A549 (cell line): ENCODE results near the gene FGF3. TPM values are rescaled to one million over a fixed set of nuclear protein-coding genes. Genes with fewer than 3 reads are reported as not detected.
A peak's percentile ranks its signal among the peaks of the same experiment; 100 is the strongest.

Source experiments
- ATAC-seq, 2 experiments: fragments of 200-7000 bp in 1 of 2; fragments of >200 bp in 1 of 2; cut with Nextera tagmentation in 1 of 2; cut with Tn5 transposase in 1 of 2; 3 replicates each; pipeline versions ENCODE4 v1.8.0 to v1.9.1; 2018 to 2020; ENCODE audit warnings: mild to moderate bottlenecking in 1 of 2, moderate library complexity in 1 of 2
- CTCF ChIA-PET: fragments of 300-600 bp; sonication (Branson Sonifier 250); formaldehyde crosslinking; extraction: SDS; loops from one replicate; lab custom pipeline; 2021; ENCODE audit warnings: antibody characterized with exemption, inconsistent platforms; lab: Yijun Ruan, JAX
- POLR2A ChIA-PET: fragments of 350-600 bp; formaldehyde crosslinking; extraction: SDS; loops from one replicate; lab custom pipeline; 2021; ENCODE audit warnings: antibody characterized with exemption, inconsistent platforms; lab: Yijun Ruan, JAX
- DNase-seq, 2 experiments: peaks; one replicate each; pipeline versions ENCODE4 v3.0.0 to v3.0.0-alpha.2; 2011 to 2016; ENCODE audit warnings: low read depth in 1 of 2, low spot score in 1 of 2
- FAIRE-seq: peaks from 2 replicates; lab custom pipeline; 2011; peaks lifted over from hg19 to GRCh38; lab: Jason Lieb, UNC
- H3K27ac ChIP-seq, 2 experiments: fragments of >200 bp; sonication (Bioruptor Twin); formaldehyde crosslinking; 3 replicates each; pipeline ENCODE4 v1.5.1; 2016 to 2017
- H3K4me1 ChIP-seq: fragments of >200 bp; sonication (Bioruptor Twin); formaldehyde crosslinking; 3 replicates; pipeline ENCODE4 v1.6.1; 2016
- H3K4me2 ChIP-seq: fragments of >200 bp; sonication (Bioruptor Twin); formaldehyde crosslinking; 3 replicates; pipeline ENCODE4 v1.6.1; 2016
- H3K4me3 ChIP-seq: fragments of >200 bp; sonication (Bioruptor Twin); formaldehyde crosslinking; 3 replicates; pipeline ENCODE4 v1.5.1; 2016
- H3K9me3 ChIP-seq: fragments of >200 bp; sonication (Bioruptor Twin); formaldehyde crosslinking; 3 replicates; pipeline ENCODE4 v1.6.1; 2016
- BHLHE40 ChIP-seq: IDR thresholded peaks from 2 replicates; pipeline ENCODE4 v1.6.1; 2012; ENCODE audit warnings: low read depth, low read length, inconsistent platforms
- CBX8 ChIP-seq: fragments of 200-600 bp; sonication (generic); IDR thresholded peaks from 2 replicates; pipeline ENCODE4 v1.6.1; 2016
- CHD2 ChIP-seq: fragments of 150-350 bp; IDR thresholded peaks from 2 replicates; pipeline ENCODE4 v1.6.1; 2014; ENCODE audit warnings: low read length; ENCODE audit not compliant: partially characterized antibody
- EHF ChIP-seq: fragments of 250-450 bp; sonication (Bioruptor Pico); IDR thresholded peaks from 2 replicates; pipeline ENCODE4 v1.5.0; 2020; ENCODE audit warnings: mild to moderate bottlenecking
- EP300 ChIP-seq, 2 experiments: fragments of >200 bp; sonication (Bioruptor Twin); formaldehyde crosslinking; IDR thresholded peaks; 2 replicates in 1 of 2; 3 replicates in 1 of 2; pipeline ENCODE4 v1.6.1; 2016 to 2017
- FOSL2 ChIP-seq, 2 experiments: fragments of 450-650 bp in 1 of 2; fragments of >200 bp in 1 of 2; sonication (Bioruptor Twin) in 1 of 2; formaldehyde crosslinking; IDR thresholded peaks; 2 replicates each; pipeline versions ENCODE4 v1.5.0 to v1.6.1; 2016 to 2020; ENCODE audit warnings: mild to moderate bottlenecking in 1 of 2, moderate library complexity in 1 of 2
- FOXS1 ChIP-seq: fragments of 250-450 bp; sonication (Bioruptor Pico); IDR thresholded peaks from 2 replicates; pipeline ENCODE4 v1.5.0; 2020; ENCODE audit warnings: mild to moderate bottlenecking, moderate library complexity
- GATA3 ChIP-seq: IDR thresholded peaks from 2 replicates; pipeline ENCODE4 v1.6.1; 2012; ENCODE audit warnings: borderline replicate concordance
- HEYL ChIP-seq: fragments of 250-450 bp; sonication (Bioruptor Pico); IDR thresholded peaks from 2 replicates; pipeline ENCODE4 v1.8.0; 2021; ENCODE audit warnings: mild to moderate bottlenecking, moderate library complexity
- HOXB13 ChIP-seq: fragments of 250-450 bp; sonication (Bioruptor Pico); IDR thresholded peaks from 2 replicates; pipeline ENCODE4 v1.5.0; 2020; ENCODE audit warnings: low read depth, mild to moderate bottlenecking, moderate library complexity
- HOXB5 ChIP-seq: fragments of 250-450 bp; sonication (Bioruptor Pico); IDR thresholded peaks from 2 replicates; pipeline ENCODE4 v1.5.0; 2020; ENCODE audit warnings: mild to moderate bottlenecking, moderate library complexity
- JUNB ChIP-seq: fragments of >200 bp; sonication (Bioruptor Twin); formaldehyde crosslinking; IDR thresholded peaks from 2 replicates; pipeline ENCODE4 v1.6.1; 2016
- KDM1A ChIP-seq: fragments of 200-600 bp; sonication (generic); IDR thresholded peaks from 2 replicates; pipeline ENCODE4 v1.6.1; 2016; ENCODE audit warnings: low read depth, mild to moderate bottlenecking
- KDM5A ChIP-seq: fragments of 200-600 bp; sonication (generic); IDR thresholded peaks from 2 replicates; pipeline ENCODE4 v1.6.1; 2016; ENCODE audit warnings: antibody characterized with exemption, mild to moderate bottlenecking
- MAZ ChIP-seq: fragments of 150-350 bp; IDR thresholded peaks from 2 replicates; pipeline ENCODE4 v1.6.1; 2014; ENCODE audit warnings: antibody characterized with exemption, low read depth, low read length, borderline replicate concordance
- MYC ChIP-seq: IDR thresholded peaks from 2 replicates; pipeline ENCODE4 v1.6.1; 2012; ENCODE audit warnings: mild to moderate bottlenecking, inconsistent platforms, low read length, improper control_type of control experiment, borderline replicate concordance
- NFE2L2 ChIP-seq: fragments of 150-350 bp; conservative IDR thresholded peaks from 2 replicates; pipeline ENCODE4 v1.6.1; 2014; ENCODE audit warnings: low read length
- PHF8 ChIP-seq: fragments of 200-600 bp; sonication (generic); IDR thresholded peaks from 2 replicates; pipeline ENCODE4 v1.6.1; 2016; ENCODE audit warnings: low read depth, mild to moderate bottlenecking, antibody characterized with exemption, moderate library complexity, borderline replicate concordance
- SREBF2 ChIP-seq: fragments of 450-650 bp; IDR thresholded peaks from 2 replicates; pipeline ENCODE4 v1.6.1; 2014; ENCODE audit warnings: mild to moderate bottlenecking, moderate library complexity
- TFCP2L1 ChIP-seq: fragments of 250-450 bp; sonication (Bioruptor Pico); IDR thresholded peaks from 2 replicates; pipeline ENCODE4 v1.5.0; 2021; ENCODE audit warnings: mild to moderate bottlenecking
- ZFP36 ChIP-seq: fragments of 450-650 bp; IDR thresholded peaks from 2 replicates; pipeline ENCODE4 v1.6.1; 2014; ENCODE audit warnings: borderline replicate concordance; ENCODE audit not compliant: partially characterized antibody
- ZSCAN20 ChIP-seq: fragments of 250-450 bp; sonication (Bioruptor Pico); IDR thresholded peaks from 2 replicates; pipeline ENCODE4 v1.8.0; 2022; ENCODE audit warnings: mild to moderate bottlenecking, moderate library complexity
- WGBS: methylation state at CpG from one replicate; pipeline ENCODE4 v1.1.6; 2017; ENCODE audit errors: missing lambda C conversion rate; 5-methylcytosine and 5-hydroxymethylcytosine counted together
- polyA minus RNA-seq: library from RNA; depleted of rRNA, polyadenylated mRNA; stranded (reverse); fragments of >200 nt; gene quantifications from 2 replicates; pipeline ENCODE4 v1.2.3, GENCODE V29; 2011; rRNA and poly(A)+ RNA removed
- polyA plus RNA-seq, 4 experiments: library from polyadenylated mRNA; depleted of rRNA in 3 of 4; stranded (reverse); fragments of >200 nt; fragmentation: RNase III in 1 of 4; extraction: RNeasy Plus Mini Kit Qiagen cat#74134 plus additional on column Dnase treatment in 1 of 4; gene quantifications; 2 replicates in 3 of 4; 3 replicates in 1 of 4; pipeline ENCODE4 v1.2.3, GENCODE V29; 2011 to 2017
- TF ChIP-seq, protein P1 (sequence below): fragments of 450-650 bp; IDR thresholded peaks from 2 replicates; pipeline ENCODE4 v1.6.1; 2014; ENCODE audit warnings: antibody characterized with exemption
- TF ChIP-seq, protein P2 (sequence below): fragments of >200 bp; sonication (Bioruptor Twin); formaldehyde crosslinking; IDR thresholded peaks from 2 replicates; pipeline ENCODE4 v1.6.1; 2016
- TF ChIP-seq, protein P3 (sequence below): IDR thresholded peaks from 2 replicates; pipeline ENCODE4 v1.6.1; 2012; ENCODE audit warnings: low read depth, borderline replicate concordance
- TF ChIP-seq, protein P4 (sequence below): fragments of >200 bp; sonication (Bioruptor Twin); formaldehyde crosslinking; IDR thresholded peaks from 3 replicates; pipeline ENCODE4 v1.5.1; 2016
- TF ChIP-seq, protein P5 (sequence below): fragments of 250-450 bp; sonication (Bioruptor Pico); IDR thresholded peaks from 2 replicates; pipeline ENCODE4 v1.5.0; 2020; ENCODE audit warnings: low read depth, mild to moderate bottlenecking, moderate library complexity

The FGF3 gene
- not detected in 2 replicates for polyA plus RNA-seq (2011; rRNA removed)
- polyA plus RNA-seq (2012; cell fraction: cytosol; rRNA removed): not detected in 2 replicates
- not detected in 2 replicates for polyA plus RNA-seq (2012; cell fraction: nucleus; rRNA removed)
- polyA plus RNA-seq (2017; fragmentation: RNase III; extraction: RNeasy Plus Mini Kit Qiagen cat#74134 plus additional on column Dnase treatment): not detected in 3 replicates
- not detected in 2 replicates for polyA minus RNA-seq

DNA sequence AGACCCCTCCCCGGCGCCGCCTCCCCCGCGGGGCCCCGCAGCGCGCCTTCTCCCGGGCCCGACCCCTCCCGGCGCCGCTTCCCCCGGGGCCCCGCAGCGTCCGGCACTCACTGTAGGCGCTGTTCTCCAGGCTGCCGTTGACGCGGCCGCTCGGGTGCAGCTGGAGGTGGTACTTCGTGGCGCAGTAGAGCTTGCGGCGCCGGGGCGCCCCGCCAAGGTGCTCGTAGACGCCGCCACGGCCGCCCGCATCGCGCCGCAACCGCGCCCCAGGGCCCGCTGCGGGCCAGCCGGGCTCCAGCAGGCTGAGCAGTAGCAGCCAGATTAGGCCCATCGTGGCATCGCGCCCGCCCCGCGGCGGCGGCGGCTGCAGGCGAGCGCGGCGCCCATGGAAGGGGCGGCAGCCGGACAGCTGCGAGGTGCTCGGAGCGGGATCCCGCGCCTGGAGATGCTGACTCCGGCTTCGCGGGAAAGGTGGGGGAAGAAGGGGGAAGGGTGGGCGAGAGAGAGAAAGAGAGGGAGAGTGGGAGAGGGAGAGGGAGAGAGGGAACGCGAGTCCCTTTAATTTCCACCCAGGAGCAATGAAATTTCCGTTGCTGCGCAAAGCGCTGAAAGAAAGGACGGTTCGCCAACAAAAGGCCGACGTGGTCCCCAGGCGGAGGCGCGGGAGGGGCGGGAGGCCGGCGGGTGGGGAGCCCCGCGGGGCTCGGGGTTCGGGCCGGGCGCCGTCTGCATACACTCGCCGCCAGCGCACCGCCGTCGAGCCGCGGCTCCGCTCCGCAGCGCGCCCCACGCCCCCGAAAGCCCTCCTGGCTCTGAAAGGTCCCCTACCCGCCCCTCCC lies at the start of gene FGF3:
TSS of gene FGF3 (minus strand) at position 814 of the 839 bp plus-strand sequence. CDS start at position 331, 483 bp downstream.
- no peak; a peak in 1 of 6 replicates for ATAC-seq
- no peak for TF ChIP-seq ZSCAN20
- TF ChIP-seq ZFP36: no peak
- TF ChIP-seq JUNB: no peak
- TF ChIP-seq, protein P1, sequence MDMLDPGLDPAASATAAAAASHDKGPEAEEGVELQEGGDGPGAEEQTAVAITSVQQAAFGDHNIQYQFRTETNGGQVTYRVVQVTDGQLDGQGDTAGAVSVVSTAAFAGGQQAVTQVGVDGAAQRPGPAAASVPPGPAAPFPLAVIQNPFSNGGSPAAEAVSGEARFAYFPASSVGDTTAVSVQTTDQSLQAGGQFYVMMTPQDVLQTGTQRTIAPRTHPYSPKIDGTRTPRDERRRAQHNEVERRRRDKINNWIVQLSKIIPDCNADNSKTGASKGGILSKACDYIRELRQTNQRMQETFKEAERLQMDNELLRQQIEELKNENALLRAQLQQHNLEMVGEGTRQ: no peak
- TF ChIP-seq TFCP2L1 (CRISPR knock-in tag): no peak
- no peak for TF ChIP-seq EHF
- no peak for TF ChIP-seq CBX8
- no peak for TF ChIP-seq FOSL2 (IDR thresholded peaks at IDR 0.05)
- no peak for TF ChIP-seq FOSL2 (CRISPR knock-in tag; IDR thresholded peaks at IDR 0.05)
- TF ChIP-seq, protein P2, sequence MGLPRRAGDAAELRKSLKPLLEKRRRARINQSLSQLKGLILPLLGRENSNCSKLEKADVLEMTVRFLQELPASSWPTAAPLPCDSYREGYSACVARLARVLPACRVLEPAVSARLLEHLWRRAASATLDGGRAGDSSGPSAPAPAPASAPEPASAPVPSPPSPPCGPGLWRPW: no peak
- TF ChIP-seq, protein P3, sequence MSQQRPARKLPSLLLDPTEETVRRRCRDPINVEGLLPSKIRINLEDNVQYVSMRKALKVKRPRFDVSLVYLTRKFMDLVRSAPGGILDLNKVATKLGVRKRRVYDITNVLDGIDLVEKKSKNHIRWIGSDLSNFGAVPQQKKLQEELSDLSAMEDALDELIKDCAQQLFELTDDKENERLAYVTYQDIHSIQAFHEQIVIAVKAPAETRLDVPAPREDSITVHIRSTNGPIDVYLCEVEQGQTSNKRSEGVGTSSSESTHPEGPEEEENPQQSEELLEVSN: no peak
- TF ChIP-seq NFE2L2: no peak
- TF ChIP-seq, protein P4, sequence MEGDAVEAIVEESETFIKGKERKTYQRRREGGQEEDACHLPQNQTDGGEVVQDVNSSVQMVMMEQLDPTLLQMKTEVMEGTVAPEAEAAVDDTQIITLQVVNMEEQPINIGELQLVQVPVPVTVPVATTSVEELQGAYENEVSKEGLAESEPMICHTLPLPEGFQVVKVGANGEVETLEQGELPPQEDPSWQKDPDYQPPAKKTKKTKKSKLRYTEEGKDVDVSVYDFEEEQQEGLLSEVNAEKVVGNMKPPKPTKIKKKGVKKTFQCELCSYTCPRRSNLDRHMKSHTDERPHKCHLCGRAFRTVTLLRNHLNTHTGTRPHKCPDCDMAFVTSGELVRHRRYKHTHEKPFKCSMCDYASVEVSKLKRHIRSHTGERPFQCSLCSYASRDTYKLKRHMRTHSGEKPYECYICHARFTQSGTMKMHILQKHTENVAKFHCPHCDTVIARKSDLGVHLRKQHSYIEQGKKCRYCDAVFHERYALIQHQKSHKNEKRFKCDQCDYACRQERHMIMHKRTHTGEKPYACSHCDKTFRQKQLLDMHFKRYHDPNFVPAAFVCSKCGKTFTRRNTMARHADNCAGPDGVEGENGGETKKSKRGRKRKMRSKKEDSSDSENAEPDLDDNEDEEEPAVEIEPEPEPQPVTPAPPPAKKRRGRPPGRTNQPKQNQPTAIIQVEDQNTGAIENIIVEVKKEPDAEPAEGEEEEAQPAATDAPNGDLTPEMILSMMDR: no peak
- TF ChIP-seq, protein P5, sequence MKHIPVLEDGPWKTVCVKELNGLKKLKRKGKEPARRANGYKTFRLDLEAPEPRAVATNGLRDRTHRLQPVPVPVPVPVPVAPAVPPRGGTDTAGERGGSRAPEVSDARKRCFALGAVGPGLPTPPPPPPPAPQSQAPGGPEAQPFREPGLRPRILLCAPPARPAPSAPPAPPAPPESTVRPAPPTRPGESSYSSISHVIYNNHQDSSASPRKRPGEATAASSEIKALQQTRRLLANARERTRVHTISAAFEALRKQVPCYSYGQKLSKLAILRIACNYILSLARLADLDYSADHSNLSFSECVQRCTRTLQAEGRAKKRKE (CRISPR knock-in tag): no peak
- TF ChIP-seq KDM1A: no peak
- no peak for TF ChIP-seq KDM5A
- TF ChIP-seq BHLHE40: no peak
- no peak for TF ChIP-seq PHF8
- no peak for TF ChIP-seq GATA3
- no peak for TF ChIP-seq HEYL (CRISPR knock-in tag)
- no peak for TF ChIP-seq HOXB13 (CRISPR knock-in tag)
- TF ChIP-seq, all 56 proteins: peak for 0
- peak within 1 kb of the TSS; percentile 91 for H3K4me2 ChIP-seq
- no peak within 1 kb of the TSS for H3K27ac ChIP-seq
- H3K4me1 ChIP-seq: peaks cover 12% of the 10 kb centered on the region; the same call in 2 of the 3 replicates
- H3K4me3 ChIP-seq: peak within 1 kb of the TSS; percentile 37; the same call in 2 of the 3 replicates
- no peak for FAIRE-seq
- ChIA-PET CTCF (interaction anchor here (0.7 to 1.1 kb wide), 2 partner anchors 69 to 569 kb away, joined by 3 to 4 read pairs; no protein-coding TSS in a partner anchor), POLR2A (no interaction called here)
- no peak for DNase-seq
- 8% methylated on average over 11 of the region's 105 CpGs for WGBS
- no peaks in the 10 kb centered on the region for H3K9me3 ChIP-seq

DNA sequence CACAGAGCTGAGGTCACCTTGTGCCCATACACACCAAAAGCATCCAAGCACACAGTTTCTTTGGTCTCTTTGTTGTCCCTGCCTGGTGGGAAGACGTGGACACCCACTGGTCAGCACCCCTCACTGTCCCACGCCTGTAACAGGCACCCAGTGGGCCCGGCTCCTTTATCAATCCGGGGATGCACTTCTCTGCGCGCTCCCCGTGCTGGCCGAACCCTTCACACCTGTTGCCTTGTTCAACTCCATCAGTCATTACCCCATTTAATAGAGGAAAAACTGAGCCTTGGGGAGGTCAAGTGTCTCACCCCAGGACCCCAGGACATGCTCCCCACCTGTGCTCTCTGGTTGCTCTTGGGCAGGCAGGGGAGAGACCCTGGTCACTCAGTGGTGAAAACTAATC lies 49.7 kb upstream of the FGF3 start:
- Histone ChIP-seq H3K4me2 (no peak overlapping the region), H3K9me3 (no peaks in the 10 kb centered on the region), H3K27ac (no peak overlapping the region), H3K4me1 (no peaks in the 10 kb centered on the region), H3K4me3 (no peak overlapping the region)
- TF ChIP-seq MYC (no peak), KDM5A (no peak), SREBF2 (no peak), FOXS1 (CRISPR knock-in tag) (no peak), BHLHE40 (no peak), EP300 (IDR thresholded peaks at IDR 0.05) (no peak), HOXB5 (CRISPR knock-in tag) (no peak), MAZ (no peak), CHD2 (no peak)
- DNase-seq: no peak
- WGBS: 72% methylated on average over 8 of the region's 8 CpGs
- POLR2A ChIA-PET: no interaction called here
- no peak for FAIRE-seq
- no peak for ATAC-seq
- CTCF ChIA-PET: no interaction called here
